Measurements from ENCODE around the gene NELL2. TPM values are rescaled to one million over a fixed set of nuclear protein-coding genes. Genes with fewer than 3 reads are reported as not detected.

Gene NELL2
- total RNA-seq, 1 experiment from 2014 or later: 32.7 TPM

DNA sequence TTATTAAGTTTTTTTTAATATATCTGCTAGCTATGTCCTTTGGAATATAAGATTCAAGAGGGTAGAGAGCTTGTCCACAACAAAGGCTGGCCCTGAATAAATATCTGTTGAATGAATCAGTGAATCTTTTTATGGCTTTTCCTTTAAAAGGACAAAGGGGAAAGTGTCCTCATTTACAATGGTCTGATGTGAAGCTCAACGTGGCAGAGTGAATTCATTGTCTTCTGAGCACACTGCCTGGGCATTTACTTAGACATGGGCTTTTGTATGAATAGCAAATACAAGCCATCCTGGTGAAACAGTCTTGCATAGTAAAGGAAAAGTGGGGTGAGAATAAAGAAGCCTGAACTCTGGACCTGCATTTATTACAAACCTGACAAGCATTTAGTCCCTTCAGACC is 201.2 kb downstream of the NELL2 start:
- Histone ChIP-seq H4K91ac (ENCODE audit: insufficient read length, low read depth, low read length) (no peak overlapping the region), H3K14ac (ENCODE audit: insufficient read depth, low read length) (no peak overlapping the region; the same call in 1 of the 2 replicates), H3K9me3 (ENCODE audit: control insufficient read depth, low read depth, low read length) (no peaks in the 10 kb centered on the region), H3K23me2 (ENCODE audit: insufficient read length, low read depth, low read length, poor library complexity, severe bottlenecking) (no peaks in the 10 kb centered on the region), H2BK20ac (ENCODE audit: low read depth, low read length, poor library complexity, severe bottlenecking) (no peak overlapping the region), H3K9ac (ENCODE audit: extremely low read depth, insufficient read length, low read length) (no peak overlapping the region), H3K27ac (ENCODE audit: insufficient read length, low read depth, low read length) (no peak overlapping the region), H3K23ac (ENCODE audit: insufficient read length, low read depth, low read length) (no peak overlapping the region), H3K79me1 (ENCODE audit: insufficient read depth, low read depth, low read length, poor library complexity, severe bottlenecking) (no peaks in the 10 kb centered on the region), H2BK5ac (ENCODE audit: insufficient read length, low read length) (peak overlapping the region; percentile 59), H2BK15ac (ENCODE audit: low read depth, low read length) (no peak overlapping the region), H2AFZ (ENCODE audit: low read length) (no peak overlapping the region), H4K8ac (replicated peaks; ENCODE audit: insufficient read length, low read depth, low read length) (no peak overlapping the region), H3K18ac (ENCODE audit: insufficient read length, low read depth, low read length) (no peak overlapping the region), H3K27me3 (ENCODE audit: insufficient read depth, low read length) (no peaks in the 10 kb centered on the region), H3T11ph (ENCODE audit: low read length) (no peak overlapping the region), H3K4me1 (ENCODE audit: insufficient read depth, low read length) (no peaks in the 10 kb centered on the region), H2BK12ac (ENCODE audit: insufficient read length, low read depth, low read length) (no peak overlapping the region), H4K20me1 (ENCODE audit: control insufficient read depth, insufficient read depth, insufficient read length) (no peaks in the 10 kb centered on the region), H3K79me2 (ENCODE audit: insufficient read depth, low read length) (peaks cover 2% of the 10 kb centered on the region; the same call in 1 of the 2 replicates), H2BK120ac (ENCODE audit: low read depth, low read length, poor library complexity, severe bottlenecking) (no peak overlapping the region), H3K56ac (ENCODE audit: insufficient read length, low read depth, low read length) (no peak overlapping the region), H4K5ac (ENCODE audit: insufficient read length, low read depth, low read length) (no peak overlapping the region), H3K4ac (ENCODE audit: low read depth, low read length) (no peak overlapping the region), H3K4me2 (ENCODE audit: insufficient read depth, insufficient read length, low read length) (no peak overlapping the region), H2AK5ac (ENCODE audit: insufficient read length, low read length) (no peak overlapping the region)
- H3K27me3 Mint-ChIP-seq (ENCODE audit: low read depth): no peaks in the 10 kb centered on the region
- no peak overlapping the region for H3K4me3 Mint-ChIP-seq
- peaks cover 5 to 7% (median 5%) of the 10 kb centered on the region in 3 experiments; a peak in 6 of 7 replicates for H3K36me3 Mint-ChIP-seq (ENCODE audit: insufficient read depth in 1 of 3, low read depth in 3 of 3)
- peaks cover 5 to 10% of the 10 kb centered on the region in 2 experiments; a peak in 3 of 4 replicates for H3K4me1 Mint-ChIP-seq
- TF ChIP-seq, protein P1, sequence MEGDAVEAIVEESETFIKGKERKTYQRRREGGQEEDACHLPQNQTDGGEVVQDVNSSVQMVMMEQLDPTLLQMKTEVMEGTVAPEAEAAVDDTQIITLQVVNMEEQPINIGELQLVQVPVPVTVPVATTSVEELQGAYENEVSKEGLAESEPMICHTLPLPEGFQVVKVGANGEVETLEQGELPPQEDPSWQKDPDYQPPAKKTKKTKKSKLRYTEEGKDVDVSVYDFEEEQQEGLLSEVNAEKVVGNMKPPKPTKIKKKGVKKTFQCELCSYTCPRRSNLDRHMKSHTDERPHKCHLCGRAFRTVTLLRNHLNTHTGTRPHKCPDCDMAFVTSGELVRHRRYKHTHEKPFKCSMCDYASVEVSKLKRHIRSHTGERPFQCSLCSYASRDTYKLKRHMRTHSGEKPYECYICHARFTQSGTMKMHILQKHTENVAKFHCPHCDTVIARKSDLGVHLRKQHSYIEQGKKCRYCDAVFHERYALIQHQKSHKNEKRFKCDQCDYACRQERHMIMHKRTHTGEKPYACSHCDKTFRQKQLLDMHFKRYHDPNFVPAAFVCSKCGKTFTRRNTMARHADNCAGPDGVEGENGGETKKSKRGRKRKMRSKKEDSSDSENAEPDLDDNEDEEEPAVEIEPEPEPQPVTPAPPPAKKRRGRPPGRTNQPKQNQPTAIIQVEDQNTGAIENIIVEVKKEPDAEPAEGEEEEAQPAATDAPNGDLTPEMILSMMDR (conservative IDR thresholded peaks at IDR 0.05): no peak
- no CpG with 5 or more reads among the region's 1 CpG for WGBS (ENCODE audit: extremely low coverage, insufficient read length, low lambda C conversion rate)
- DNase-seq: no peak
- H3K27ac Mint-ChIP-seq: no peak overlapping the region
- H3K9me3 Mint-ChIP-seq: peaks cover 0 to 5% of the 10 kb centered on the region in 2 experiments; a peak in 4 of 5 replicates

Measured in H9 (cell line).